ENCODE results near the gene ABCB10.
"Not testable (repeated sequence)": the region's sequence is repeated elsewhere in the genome, so short reads cannot be mapped to it uniquely, and the experiment has no call there.

Gene ABCB10

GRCh38 chr1:229563241-229563640 is 4.7 kb upstream of the ABCB10 start:
- Histone ChIP-seq H3K4me1 (no peaks in the 10 kb centered on the region), H3K9me3 (ENCODE audit: control insufficient read depth, low read length) (no peaks in the 10 kb centered on the region), H3K9ac (no peak overlapping the region), H3K79me2 (no peaks in the 10 kb centered on the region), H3K4me3 (ENCODE audit: low read depth, low read length) (no peak overlapping the region), H3K4me2 (ENCODE audit: low read length) (no peak overlapping the region), H3K36me3 (ENCODE audit: control insufficient read depth, insufficient read depth, low read length) (no peaks in the 10 kb centered on the region), H3K27me3 (ENCODE audit: control insufficient read depth, insufficient read depth, low read length) (no peaks in the 10 kb centered on the region), H2AFZ (peak overlapping the region; percentile 14), H3K27ac (no peak overlapping the region)
- no peak for TF ChIP-seq CTCF (IDR thresholded peaks at IDR 0.05)

GRCh38 chr1:229562686-229563085 is 4.2 kb upstream of the ABCB10 start:
- H3K79me2 ChIP-seq = no peaks in the 10 kb centered on the region
- H3K36me3 ChIP-seq (ENCODE audit: control insufficient read depth, insufficient read depth, low read length) = no peaks in the 10 kb centered on the region
- H3K9ac ChIP-seq = no peak overlapping the region
- no peak overlapping the region for H3K27ac ChIP-seq
- H2AFZ ChIP-seq = no peak overlapping the region
- TF ChIP-seq CTCF (IDR thresholded peaks at IDR 0.05) = no peak
- H3K9me3 ChIP-seq (ENCODE audit: control insufficient read depth, low read length) = no peaks in the 10 kb centered on the region
- H3K4me1 ChIP-seq = no peaks in the 10 kb centered on the region
- H3K4me2 ChIP-seq (ENCODE audit: low read length) = no peak overlapping the region
- H3K4me3 ChIP-seq (ENCODE audit: low read depth, low read length) = no peak overlapping the region
- no peaks in the 10 kb centered on the region for H3K27me3 ChIP-seq (ENCODE audit: control insufficient read depth, insufficient read depth, low read length)

- H3K4me2 ChIP-seq (ENCODE audit: low read length) = no peak overlapping the region
- no peak overlapping the region for H3K9ac ChIP-seq
- no peaks in the 10 kb centered on the region for H3K36me3 ChIP-seq (ENCODE audit: control insufficient read depth, insufficient read depth, low read length)
- TF ChIP-seq CTCF (IDR thresholded peaks at IDR 0.05) = no peak
- H3K27ac ChIP-seq = no peak overlapping the region
- no peak overlapping the region for H3K4me3 ChIP-seq (ENCODE audit: low read depth, low read length)
- H2AFZ ChIP-seq = no peak overlapping the region
- H3K9me3 ChIP-seq (ENCODE audit: control insufficient read depth, low read length) = no peaks in the 10 kb centered on the region
- no peaks in the 10 kb centered on the region for H3K4me1 ChIP-seq
- H3K27me3 ChIP-seq (ENCODE audit: control insufficient read depth, insufficient read depth, low read length) = no peaks in the 10 kb centered on the region
- H3K79me2 ChIP-seq = peaks cover 7% of the 10 kb centered on the region
Observed at GRCh38 chr1:229561141-229561540, 2.6 kb upstream of the ABCB10 start.

GRCh38 chr1:229560124-229560523 is 1.6 kb upstream of the ABCB10 start:
- not testable (repeated sequence) for H3K79me2 ChIP-seq; H2AFZ ChIP-seq; H3K9me3 ChIP-seq (ENCODE audit: control insufficient read depth, low read length); H3K4me3 ChIP-seq (ENCODE audit: low read depth, low read length); H3K4me1 ChIP-seq; H3K4me2 ChIP-seq (ENCODE audit: low read length); H3K36me3 ChIP-seq (ENCODE audit: control insufficient read depth, insufficient read depth, low read length); H3K27ac ChIP-seq; H3K27me3 ChIP-seq (ENCODE audit: control insufficient read depth, insufficient read depth, low read length); H3K9ac ChIP-seq

- H3K27me3 ChIP-seq (ENCODE audit: control insufficient read depth, insufficient read depth, low read length) = not testable (repeated sequence)
Observed at GRCh38 chr1:229559336-229559801, 862 bp upstream of the ABCB10 start.

GRCh38 chr1:229557913-229558414 is 543 bp downstream of the ABCB10 start:
- H3K4me3 ChIP-seq (ENCODE audit: low read depth, low read length) = peak overlapping the region; percentile 59
- no peaks in the 10 kb centered on the region for H3K27me3 ChIP-seq (ENCODE audit: control insufficient read depth, insufficient read depth, low read length)
- H3K27ac ChIP-seq = no peak overlapping the region
- H3K4me2 ChIP-seq (ENCODE audit: low read length) = peak overlapping the region; percentile 86
- no peaks in the 10 kb centered on the region for H3K36me3 ChIP-seq (ENCODE audit: control insufficient read depth, insufficient read depth, low read length)
- H3K9me3 ChIP-seq (ENCODE audit: control insufficient read depth, low read length) = no peaks in the 10 kb centered on the region
- peaks cover 7% of the 10 kb centered on the region for H3K79me2 ChIP-seq
- TF ChIP-seq CTCF (IDR thresholded peaks at IDR 0.05) = no peak
- H3K4me1 ChIP-seq = no peaks in the 10 kb centered on the region
- H2AFZ ChIP-seq = peak overlapping the region; percentile 76
- H3K9ac ChIP-seq = no peak overlapping the region

More at GRCh38 chr1:229559336-229559801, 862 bp upstream of the ABCB10 start:
- not testable (repeated sequence) for H3K79me2 ChIP-seq; H3K4me1 ChIP-seq; H3K9me3 ChIP-seq (ENCODE audit: control insufficient read depth, low read length); H3K36me3 ChIP-seq (ENCODE audit: control insufficient read depth, insufficient read depth, low read length); H3K9ac ChIP-seq
- H3K4me3 ChIP-seq (ENCODE audit: low read depth, low read length) = peak overlapping the region; percentile 51
- peak overlapping the region; percentile 33 for H3K27ac ChIP-seq
- H3K4me2 ChIP-seq (ENCODE audit: low read length) = peak overlapping the region; percentile 61
- H2AFZ ChIP-seq = peak overlapping the region; percentile 89
